GM19240 (cell line): ENCODE measurements around the gene RNASE11.
"Not testable (repeated sequence)": the region's sequence is repeated elsewhere in the genome, so short reads cannot be mapped to it uniquely, and the experiment has no call there.

ENCODE experiments used
- DNase-seq: peaks from one replicate; pipeline ENCODE4 v3.0.0; 2011; ENCODE audit warnings: low spot score; ENCODE audit not compliant: insufficient read length

The RNASE11 gene

GRCh38 chr14:20580242-20580641 lies 7.6 kb downstream of the RNASE11 start:
- no peak for DNase-seq

GRCh38 chr14:20578784-20579502 lies 8.9 kb downstream of the RNASE11 start:
- no peak for DNase-seq

- no peak for DNase-seq
These were observed 9.5 kb downstream of the RNASE11 start for GRCh38 chr14:20578325-20578724.

DNA sequence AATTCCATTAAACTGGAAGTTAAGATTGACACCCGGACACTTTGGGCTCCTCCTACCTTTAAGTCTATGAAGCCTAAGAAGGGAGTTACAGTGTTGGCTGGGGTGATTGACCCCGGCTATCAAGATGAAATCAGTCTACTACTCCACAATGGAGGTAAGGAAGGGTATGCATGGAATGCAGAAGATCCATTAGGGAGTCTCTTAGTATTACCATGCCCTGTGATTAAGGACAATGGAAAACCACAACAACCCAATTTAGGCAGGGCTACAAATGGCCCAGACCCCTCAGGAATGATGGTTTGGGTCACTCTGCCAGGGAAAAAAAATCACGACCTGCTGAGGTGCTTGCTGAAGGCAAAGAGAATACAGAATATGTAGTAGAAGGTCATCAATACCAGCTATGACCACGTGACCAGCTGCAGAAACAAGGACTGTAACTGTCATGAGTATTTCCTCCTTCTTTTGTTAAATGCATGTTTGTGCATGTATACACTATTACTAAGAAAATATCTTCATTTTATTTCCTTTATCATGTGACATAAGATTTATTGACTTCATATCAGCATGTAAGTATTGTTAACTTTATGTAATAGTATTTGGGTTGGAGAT lies 15.3 kb downstream of the RNASE11 start:
- not testable (repeated sequence) for DNase-seq

DNA sequence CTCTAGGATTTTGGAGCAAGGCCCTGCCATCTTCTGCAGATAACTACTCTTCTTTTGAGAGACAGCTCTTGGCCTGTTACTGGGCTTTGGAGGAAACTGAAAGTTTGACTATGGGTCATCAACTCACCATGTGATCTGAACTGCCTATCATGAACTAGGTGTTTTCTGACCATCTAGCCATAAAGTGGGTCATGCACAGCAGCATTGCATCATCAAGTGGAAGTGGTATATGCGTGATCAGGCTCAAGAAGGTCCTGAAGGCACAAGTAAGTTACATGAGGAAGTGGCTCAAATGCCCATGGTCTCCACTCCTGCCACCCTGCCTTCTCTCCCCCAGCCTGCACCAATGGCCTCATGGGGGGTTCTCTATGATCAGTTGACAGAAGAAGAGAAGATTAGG lies 17.1 kb downstream of the RNASE11 start:
- not testable (repeated sequence) for DNase-seq

- not testable (repeated sequence) for DNase-seq
These were observed 17.9 kb downstream of the RNASE11 start for GRCh38 chr14:20569865-20570264.

GRCh38 chr14:20569066-20569465 lies 18.7 kb downstream of the RNASE11 start:
- DNase-seq: no peak

DNA sequence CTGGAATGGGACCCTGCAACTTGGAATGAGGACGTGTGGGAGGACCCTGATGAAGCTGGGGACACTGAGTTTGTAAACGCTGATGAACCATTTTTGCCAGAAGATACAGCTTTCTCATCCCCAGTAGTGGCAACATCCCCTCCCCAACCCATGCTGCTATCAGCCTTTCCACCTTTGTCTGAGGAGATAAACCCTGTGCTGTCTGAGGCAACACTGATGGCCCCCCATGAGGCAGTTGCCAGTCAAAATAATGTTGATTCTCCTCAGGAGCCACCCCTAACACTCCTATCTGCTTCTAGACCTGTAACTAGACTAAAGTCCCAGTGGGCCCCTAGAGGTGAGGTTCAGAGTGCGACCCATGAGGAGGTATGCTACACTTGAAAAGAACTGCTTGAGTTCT lies 19.4 kb downstream of the RNASE11 start:
- no peak for DNase-seq

- DNase-seq: not testable (repeated sequence)
These were observed 20.6 kb downstream of the RNASE11 start for GRCh38 chr14:20567199-20567598.

- DNase-seq: no peak
These were observed 23.3 kb downstream of the RNASE11 start for GRCh38 chr14:20564501-20564997.

DNA sequence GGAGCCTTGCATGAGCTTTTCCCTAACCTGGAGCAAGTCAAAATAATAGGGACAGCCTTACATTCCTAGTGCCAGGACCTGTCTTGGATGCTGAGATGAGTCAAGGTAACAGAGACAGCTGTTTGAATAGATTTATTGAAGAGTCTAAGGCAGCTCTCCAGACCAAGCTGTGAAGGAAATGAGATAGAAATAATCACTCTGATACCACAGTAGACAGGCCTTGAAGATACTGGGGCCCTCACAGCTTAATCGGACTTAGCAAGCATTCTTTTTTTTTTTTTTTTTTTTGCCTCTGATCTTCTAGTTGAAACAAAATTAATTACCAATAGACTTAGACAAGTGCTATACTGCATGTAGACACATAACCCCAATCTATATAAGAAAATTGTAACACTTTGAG lies 23.8 kb downstream of the RNASE11 start:
- DNase-seq: no peak

DNA sequence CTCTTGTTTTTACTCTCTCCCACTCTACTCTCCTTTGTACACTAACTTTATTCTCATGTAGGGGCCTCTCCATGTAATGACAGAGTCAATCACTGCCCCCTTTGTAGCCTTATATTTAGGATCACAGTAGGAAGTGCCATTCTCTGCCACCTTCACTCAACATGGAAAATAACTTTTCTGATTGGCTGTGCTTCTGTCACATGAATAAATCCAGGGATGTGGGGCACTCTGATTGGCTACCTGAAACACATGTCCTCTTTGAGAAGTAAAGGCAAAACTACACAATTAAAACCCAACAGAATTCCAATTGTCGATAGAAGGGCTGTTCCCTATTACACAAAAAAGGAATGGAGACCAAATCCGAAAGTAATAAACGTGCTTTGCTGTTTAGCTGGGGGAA lies 26.8 kb downstream of the RNASE11 start, which contains the start of gene RNASE9:
Gene RNASE9 (minus strand): TSS at position 87 of the 400 bp plus-strand sequence.
- DNase-seq: no peak

- DNase-seq: no peak
These were observed 28.3 kb downstream of the RNASE11 start for GRCh38 chr14:20559461-20559904.

DNA sequence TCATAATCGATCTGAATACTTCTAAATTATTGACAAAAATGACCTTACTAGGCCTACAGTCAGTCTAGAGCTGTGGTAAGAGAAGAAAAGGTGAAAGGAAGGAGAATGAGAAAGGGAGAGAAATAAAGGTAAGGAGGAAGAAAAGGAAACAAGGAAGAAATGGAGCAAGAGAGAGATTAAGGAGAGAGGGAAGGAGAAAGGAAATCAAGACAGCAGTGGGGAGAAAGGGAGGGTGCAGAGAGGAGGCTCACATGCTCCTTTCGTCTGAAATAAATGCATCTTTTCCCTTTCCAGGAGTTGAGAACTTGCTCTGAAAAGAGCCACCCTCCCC lies 30.6 kb downstream of the RNASE11 start:
- no peak for DNase-seq

DNA sequence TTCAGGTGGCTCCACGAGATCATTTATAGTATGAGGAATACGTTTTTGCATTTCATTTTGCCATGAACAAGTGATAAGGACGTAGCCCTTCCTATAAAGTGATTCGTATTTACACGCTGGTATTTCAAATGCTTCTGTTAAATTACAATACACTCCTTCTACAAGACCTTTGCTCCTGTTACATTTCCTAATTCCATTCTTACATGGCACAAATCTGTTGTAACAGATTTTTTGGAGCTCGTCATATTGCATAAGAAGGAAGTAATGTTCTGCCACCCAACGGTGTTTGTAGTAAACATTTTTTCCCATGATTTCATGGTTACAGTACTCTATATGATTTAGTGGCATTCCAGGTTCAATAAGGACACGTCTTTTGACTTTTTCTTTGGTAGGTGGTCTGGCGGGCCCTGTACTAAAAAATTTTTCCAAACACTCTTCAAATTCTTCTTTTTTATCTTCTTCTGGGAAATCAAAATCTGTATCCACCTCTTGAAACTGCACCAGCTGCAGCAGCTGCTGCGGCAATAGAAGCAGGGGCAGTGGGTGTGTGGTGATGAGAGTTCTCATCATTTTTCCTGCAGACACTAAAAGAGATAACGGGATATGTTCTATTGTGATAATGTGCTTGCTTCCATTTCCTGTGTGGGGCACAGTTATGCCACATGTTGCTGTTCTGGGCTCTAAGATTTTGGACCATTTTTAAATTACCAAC lies 31.1 kb downstream of the RNASE11 start:
- no peak for DNase-seq

DNA sequence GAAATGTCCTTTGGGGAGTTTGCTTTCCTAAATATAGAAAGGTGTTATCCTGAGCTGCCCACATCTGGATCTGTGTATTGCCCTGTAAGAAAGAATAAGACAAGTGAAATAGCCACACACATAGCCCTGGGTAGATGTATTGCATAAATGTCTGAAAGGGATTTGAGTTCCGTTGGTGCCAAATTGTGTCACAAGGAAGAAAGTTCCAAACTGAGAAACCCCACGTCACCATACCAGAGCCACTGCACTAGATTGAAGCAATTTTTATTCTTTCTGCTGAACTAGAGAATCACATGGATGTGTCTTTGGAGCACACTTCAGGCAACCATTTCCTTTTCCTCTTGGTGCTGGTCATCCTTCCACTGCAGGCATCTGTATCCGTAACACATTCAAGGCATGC lies 32.0 kb downstream of the RNASE11 start:
- no peak for DNase-seq

DNA sequence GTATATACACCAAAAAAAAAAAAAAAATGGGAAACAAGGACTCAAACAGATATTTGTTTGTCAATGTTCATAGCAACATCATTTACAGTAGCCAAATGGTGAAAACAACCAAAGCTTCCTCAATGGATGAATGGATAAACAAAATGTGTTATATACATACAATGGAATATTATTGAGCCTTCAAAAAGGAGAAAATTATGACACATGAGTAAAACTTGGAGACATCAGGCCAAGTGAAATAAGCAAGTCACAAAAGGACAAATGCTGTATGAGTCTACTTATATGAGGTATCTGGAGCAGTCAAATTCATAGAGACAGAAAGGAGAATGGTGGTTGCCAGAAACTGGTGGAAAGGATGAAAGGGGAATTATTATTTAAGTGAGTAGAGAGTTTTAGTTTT lies 34.8 kb downstream of the RNASE11 start:
- no peak for DNase-seq

- no peak for DNase-seq
These were observed 36.2 kb downstream of the RNASE11 start for GRCh38 chr14:20551606-20552005.

GRCh38 chr14:20550926-20551325 lies 36.9 kb downstream of the RNASE11 start:
- no peak for DNase-seq

DNA sequence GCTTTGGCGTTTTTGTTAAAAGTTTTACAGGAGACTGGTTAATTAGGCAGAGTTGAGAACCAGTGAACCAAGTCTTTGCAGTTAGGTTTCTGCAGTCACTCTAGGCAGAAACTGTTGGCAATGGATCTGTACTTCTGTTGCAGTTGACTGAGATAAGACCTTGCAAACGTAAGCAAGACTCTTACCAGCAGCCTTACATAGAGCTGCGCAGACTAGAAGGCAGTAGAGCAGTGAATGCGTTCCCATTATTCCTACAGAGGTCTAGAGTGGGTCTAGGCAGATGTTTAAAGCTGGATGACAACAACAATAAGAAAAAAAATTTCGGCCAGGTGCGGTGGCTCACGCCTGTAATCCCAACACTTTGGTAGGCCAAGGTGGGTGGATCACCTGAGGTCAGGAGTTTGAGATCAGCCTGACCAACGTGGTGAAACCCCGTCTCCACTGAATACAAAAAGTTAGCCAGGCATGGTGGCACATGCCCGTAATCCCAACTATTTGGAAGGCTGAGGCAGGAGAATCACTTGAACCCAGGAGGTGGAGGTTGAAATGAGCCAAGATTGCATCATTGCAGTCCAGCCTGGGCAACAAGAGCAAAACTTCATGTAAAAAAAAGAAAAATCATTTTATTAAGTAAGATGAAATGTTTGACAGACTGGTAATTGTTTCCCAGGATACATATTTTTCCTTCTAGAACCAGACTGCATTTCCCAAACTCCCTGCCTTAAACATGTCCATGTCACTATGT lies 39.2 kb downstream of the RNASE11 start:
- no peak for DNase-seq

GRCh38 chr14:20546877-20547276 lies 40.9 kb downstream of the RNASE11 start:
- DNase-seq: no peak

DNA sequence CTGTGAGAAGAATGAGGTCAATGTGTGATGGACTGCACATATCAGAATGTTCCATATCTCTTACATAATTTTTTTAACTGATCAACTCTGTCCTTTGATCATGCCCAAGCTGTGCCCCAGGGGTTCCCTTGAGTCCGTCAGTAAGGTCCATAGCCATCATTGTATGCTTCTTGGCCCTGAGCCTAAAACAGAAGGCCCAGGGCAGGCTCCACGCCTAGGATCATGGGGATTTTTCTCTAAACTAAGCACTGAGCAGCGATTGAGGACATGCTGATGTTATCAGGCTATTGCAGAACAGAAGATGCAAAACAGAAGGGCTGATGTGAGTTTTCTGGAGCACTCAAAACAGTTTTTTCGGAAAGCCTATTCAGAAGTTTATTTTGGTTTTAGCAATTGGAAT lies 47.9 kb downstream of the RNASE11 start:
- no peak for DNase-seq
